ENCODE results near the gene CHN2.

GRCh38 chr7:29370531-29371314 lies 176.1 kb downstream of the CHN2 start:
- no peak for TF ChIP-seq POLR2A (IDR thresholded peaks at IDR 0.05; ENCODE audit: low read depth, low read length)
- no peak for TF ChIP-seq POLR2AphosphoS5 (IDR thresholded peaks at IDR 0.05; ENCODE audit: low read depth, low read length)

All from GM12892 (cell line).